ENCODE measurements around the gene KIAA1614. TPM values are rescaled to one million over a fixed set of nuclear protein-coding genes. Genes with fewer than 3 reads are reported as not detected.

Gene KIAA1614
- total RNA-seq, 6 experiments from 2014 or later, result 2.9 to 4.7 (median 3.9) TPM

DNA sequence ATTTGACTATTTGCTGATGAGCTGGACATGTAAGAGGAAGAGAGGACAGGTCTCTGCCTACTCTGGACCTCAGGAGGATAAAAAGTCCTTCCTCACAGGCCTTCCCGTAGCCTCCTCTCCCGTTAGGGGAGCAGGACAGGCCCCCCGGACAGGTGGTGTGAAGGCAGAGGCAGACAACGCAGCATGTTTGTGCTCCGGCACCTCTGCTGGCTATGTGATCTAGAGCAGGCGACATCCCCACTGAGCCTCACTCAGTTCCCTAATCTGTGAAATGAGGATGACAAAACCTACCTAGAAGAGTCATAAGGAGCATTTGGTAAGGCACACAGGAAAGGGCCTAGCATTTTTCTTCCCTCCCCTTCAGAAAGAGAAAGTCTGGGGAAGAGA, 34.8 kb downstream of the KIAA1614 start:
- no peaks in the 10 kb centered on the region; the same call in 1 of the 2 replicates for H3K27me3 Mint-ChIP-seq (ENCODE audit: insufficient read depth)
- H3K27ac Mint-ChIP-seq, result no peak overlapping the region
- H3K4me3 Mint-ChIP-seq, result no peak overlapping the region
- TF ChIP-seq, protein P1, sequence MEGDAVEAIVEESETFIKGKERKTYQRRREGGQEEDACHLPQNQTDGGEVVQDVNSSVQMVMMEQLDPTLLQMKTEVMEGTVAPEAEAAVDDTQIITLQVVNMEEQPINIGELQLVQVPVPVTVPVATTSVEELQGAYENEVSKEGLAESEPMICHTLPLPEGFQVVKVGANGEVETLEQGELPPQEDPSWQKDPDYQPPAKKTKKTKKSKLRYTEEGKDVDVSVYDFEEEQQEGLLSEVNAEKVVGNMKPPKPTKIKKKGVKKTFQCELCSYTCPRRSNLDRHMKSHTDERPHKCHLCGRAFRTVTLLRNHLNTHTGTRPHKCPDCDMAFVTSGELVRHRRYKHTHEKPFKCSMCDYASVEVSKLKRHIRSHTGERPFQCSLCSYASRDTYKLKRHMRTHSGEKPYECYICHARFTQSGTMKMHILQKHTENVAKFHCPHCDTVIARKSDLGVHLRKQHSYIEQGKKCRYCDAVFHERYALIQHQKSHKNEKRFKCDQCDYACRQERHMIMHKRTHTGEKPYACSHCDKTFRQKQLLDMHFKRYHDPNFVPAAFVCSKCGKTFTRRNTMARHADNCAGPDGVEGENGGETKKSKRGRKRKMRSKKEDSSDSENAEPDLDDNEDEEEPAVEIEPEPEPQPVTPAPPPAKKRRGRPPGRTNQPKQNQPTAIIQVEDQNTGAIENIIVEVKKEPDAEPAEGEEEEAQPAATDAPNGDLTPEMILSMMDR (IDR thresholded peaks at IDR 0.05), result no peak
- no peaks in the 10 kb centered on the region for H3K4me1 Mint-ChIP-seq (ENCODE audit: low read depth)
- DNase-seq, result no peak
- H3K36me3 Mint-ChIP-seq (ENCODE audit: low read depth), result peaks cover 51% of the 10 kb centered on the region
- peaks cover 29% of the 10 kb centered on the region for H3K9me3 Mint-ChIP-seq

GRCh38 chr1:180947901-180948640, 35.4 kb downstream of the KIAA1614 start:
- TF ChIP-seq, protein P1 (IDR thresholded peaks at IDR 0.05), result no peak
- Mint-ChIP-seq H3K27me3 (ENCODE audit: insufficient read depth) (no peaks in the 10 kb centered on the region; the same call in 1 of the 2 replicates), H3K27ac (no peak overlapping the region), H3K4me1 (ENCODE audit: low read depth) (0 out of 2 replicates have a peak, but pooled peaks cover under 1% of the 10 kb centered on the region), H3K4me3 (no peak overlapping the region), H3K9me3 (peaks cover 29% of the 10 kb centered on the region), H3K36me3 (ENCODE audit: low read depth) (peaks cover 48% of the 10 kb centered on the region)
- DNase-seq, result no peak

GRCh38 chr1:180948641-180949615, 36.2 kb downstream of the KIAA1614 start:
- H3K9me3 Mint-ChIP-seq, result peaks cover 29% of the 10 kb centered on the region

GRCh38 chr1:180949616-180950000, 36.9 kb downstream of the KIAA1614 start:
- no peak overlapping the region for H3K27ac Mint-ChIP-seq
- peaks cover 38% of the 10 kb centered on the region for H3K36me3 Mint-ChIP-seq (ENCODE audit: low read depth)
- peaks cover 4% of the 10 kb centered on the region for H3K27me3 Mint-ChIP-seq (ENCODE audit: insufficient read depth)
- peaks cover 7% of the 10 kb centered on the region for H3K4me1 Mint-ChIP-seq (ENCODE audit: low read depth)
- TF ChIP-seq, protein P1 (IDR thresholded peaks at IDR 0.05), result no peak
- no peak overlapping the region for H3K4me3 Mint-ChIP-seq
- peaks cover 29% of the 10 kb centered on the region for H3K9me3 Mint-ChIP-seq
- no peak for DNase-seq

More at GRCh38 chr1:180948641-180949615, 36.2 kb downstream of the KIAA1614 start:
- Mint-ChIP-seq H3K27ac (no peak overlapping the region), H3K4me3 (no peak overlapping the region), H3K27me3 (ENCODE audit: insufficient read depth) (peaks cover 2% of the 10 kb centered on the region; the same call in 1 of the 2 replicates), H3K4me1 (ENCODE audit: low read depth) (0 out of 2 replicates have a peak, but pooled peaks cover 5% of the 10 kb centered on the region), H3K36me3 (ENCODE audit: low read depth) (peaks cover 45% of the 10 kb centered on the region)
- TF ChIP-seq, protein P1 (IDR thresholded peaks at IDR 0.05), result no peak
- DNase-seq, result no peak

DNA sequence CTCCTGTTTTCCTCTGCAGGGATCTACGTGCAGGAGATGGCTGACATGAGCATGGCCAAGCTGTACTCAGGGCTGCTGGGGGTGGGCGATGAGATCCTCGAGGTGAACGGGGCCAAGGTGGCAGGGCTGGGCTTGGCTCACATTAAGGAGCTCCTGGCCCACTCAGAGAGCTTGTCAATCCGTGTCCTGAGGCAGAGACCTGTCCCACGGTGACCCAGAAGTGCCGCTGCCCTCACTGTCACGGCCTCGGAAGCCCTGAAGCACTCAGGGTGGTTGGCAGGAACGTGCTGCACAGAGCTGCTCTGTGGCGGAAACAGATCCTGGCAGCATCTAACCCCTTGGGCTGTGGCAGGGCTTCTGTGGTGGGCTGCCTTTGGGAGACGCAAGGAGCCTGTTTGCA, 37.6 kb downstream of the KIAA1614 start:
- Mint-ChIP-seq H3K4me3 (no peak overlapping the region), H3K4me1 (ENCODE audit: low read depth) (peaks cover 15% of the 10 kb centered on the region), H3K27me3 (ENCODE audit: insufficient read depth) (peaks cover 4% of the 10 kb centered on the region), H3K36me3 (ENCODE audit: low read depth) (peaks cover 35% of the 10 kb centered on the region), H3K9me3 (peaks cover 29% of the 10 kb centered on the region), H3K27ac (no peak overlapping the region)
- DNase-seq, result no peak
- TF ChIP-seq, protein P1 (IDR thresholded peaks at IDR 0.05), result no peak
